Neural cell (in vitro differentiated cells): Measurements from ENCODE around the gene ETV6.

Experiments used
- CTCF ChIP-seq: fragments of 450-650 bp; IDR thresholded peaks from 2 replicates; pipeline ENCODE4 v1.5.1; 2014; ENCODE audit warnings: antibody characterized with exemption, mild to moderate bottlenecking, moderate library complexity; ENCODE audit not compliant: poor library complexity, severe bottlenecking
- EP300 ChIP-seq: fragments of 450-650 bp; conservative IDR thresholded peaks from 2 replicates; pipeline ENCODE4 v1.6.1; 2014; ENCODE audit warnings: antibody characterized with exemption, mild to moderate bottlenecking, moderate library complexity; ENCODE audit not compliant: poor library complexity, severe bottlenecking
- EZH2 ChIP-seq: fragments of 200-600, 300-800 bp; shearing (Covaris generic), sonication (generic); IDR thresholded peaks from 2 replicates; pipeline ENCODE4 v1.6.1; 2014; ENCODE audit warnings: antibody characterized with exemption, low read length, borderline replicate concordance, mild to moderate bottlenecking; ENCODE audit not compliant: insufficient read depth, poor library complexity, severe bottlenecking
- MXI1 ChIP-seq: fragments of 450-650 bp; conservative IDR thresholded peaks from 2 replicates; pipeline ENCODE4 v1.6.1; 2014; ENCODE audit warnings: antibody characterized with exemption, mild to moderate bottlenecking; ENCODE audit not compliant: poor library complexity, severe bottlenecking
- RAD21 ChIP-seq: fragments of 450-650 bp; conservative IDR thresholded peaks from 2 replicates; pipeline ENCODE4 v1.6.1; 2014; ENCODE audit warnings: antibody characterized with exemption, mild to moderate bottlenecking, moderate library complexity
- REST ChIP-seq: IDR thresholded peaks from 2 replicates; pipeline ENCODE4 v1.6.1; 2012; ENCODE audit warnings: borderline replicate concordance
- TAF1 ChIP-seq: IDR thresholded peaks from 2 replicates; pipeline ENCODE4 v1.6.1; 2012; ENCODE audit warnings: low read depth

GRCh38 chr12:11732715-11733114 is 83.2 kb downstream of the ETV6 start:
- TF ChIP-seq EP300 (no peak), CTCF (no peak), TAF1 (no peak), REST (no peak), RAD21 (no peak), MXI1 (no peak), EZH2 (no peak)
